HEK293 (cell line): Measurements from ENCODE around the gene RPS19.

Source experiments
- GLIS2 ChIP-seq: fragments of 450-650 bp; formaldehyde crosslinking; IDR thresholded peaks from 2 replicates; pipeline ENCODE4 v1.5.1; 2016; ENCODE audit warnings: missing biosample characterization, missing genetic modification characterization
- KLF17 ChIP-seq: fragments of 450-650 bp; formaldehyde crosslinking; IDR thresholded peaks from 2 replicates; pipeline ENCODE4 v1.5.1; 2016; ENCODE audit warnings: missing biosample characterization, missing genetic modification characterization
- REPIN1 ChIP-seq: fragments of 450-650 bp; formaldehyde crosslinking; IDR thresholded peaks from 2 replicates; pipeline ENCODE4 v1.5.1; 2017; ENCODE audit warnings: missing biosample characterization, missing genetic modification characterization, low read depth
- SP3 ChIP-seq: fragments of 450-650 bp; formaldehyde crosslinking; IDR thresholded peaks from 2 replicates; pipeline ENCODE4 v1.5.1; 2016; ENCODE audit warnings: missing biosample characterization, missing genetic modification characterization
- ZBTB1 ChIP-seq: fragments of 450-650 bp; formaldehyde crosslinking; IDR thresholded peaks from 2 replicates; pipeline ENCODE4 v1.5.1; 2016; ENCODE audit warnings: missing biosample characterization, missing genetic modification characterization
- ZNF133 ChIP-seq: fragments of 450-650 bp; formaldehyde crosslinking; IDR thresholded peaks from 2 replicates; pipeline ENCODE4 v1.5.1; 2016; ENCODE audit warnings: missing biosample characterization, missing genetic modification characterization
- ZNF157 ChIP-seq: fragments of 450-650 bp; formaldehyde crosslinking; IDR thresholded peaks from 2 replicates; pipeline ENCODE4 v1.5.1; 2016; ENCODE audit warnings: missing biosample characterization, missing genetic modification characterization
- ZNF175 ChIP-seq: fragments of 450-650 bp; formaldehyde crosslinking; IDR thresholded peaks from 2 replicates; pipeline ENCODE4 v1.5.1; 2016; ENCODE audit warnings: missing biosample characterization, missing genetic modification characterization
- ZNF302 ChIP-seq: fragments of 450-650 bp; formaldehyde crosslinking; IDR thresholded peaks from 2 replicates; pipeline ENCODE4 v1.5.1; 2016; ENCODE audit warnings: missing biosample characterization, missing genetic modification characterization, low read depth
- TF ChIP-seq, protein P1 (sequence below): fragments of 450-650 bp; formaldehyde crosslinking; IDR thresholded peaks from 2 replicates; pipeline ENCODE4 v1.5.1; 2016; ENCODE audit warnings: missing biosample characterization, missing genetic modification characterization
- TF ChIP-seq, protein P2 (sequence below): fragments of 450-650 bp; formaldehyde crosslinking; IDR thresholded peaks from 2 replicates; pipeline ENCODE4 v1.5.1; 2016; ENCODE audit warnings: missing biosample characterization, missing genetic modification characterization
- TF ChIP-seq, protein P3 (sequence below): fragments of 450-650 bp; formaldehyde crosslinking; IDR thresholded peaks from 2 replicates; pipeline ENCODE4 v1.5.1; 2016; ENCODE audit warnings: missing biosample characterization, missing genetic modification characterization
- TF ChIP-seq, protein P4 (sequence below): fragments of 450-650 bp; formaldehyde crosslinking; IDR thresholded peaks from 2 replicates; pipeline ENCODE4 v1.5.1; 2017; ENCODE audit warnings: missing biosample characterization, missing genetic modification characterization
- TF ChIP-seq, protein P5 (sequence below): fragments of 450-650 bp; formaldehyde crosslinking; IDR thresholded peaks from 2 replicates; pipeline ENCODE4 v1.5.1; 2016; ENCODE audit warnings: missing biosample characterization, missing genetic modification characterization

Gene RPS19

GRCh38 chr19:41866284-41866683 is 6.2 kb downstream of the RPS19 start (continued):
- TF ChIP-seq, protein P1, sequence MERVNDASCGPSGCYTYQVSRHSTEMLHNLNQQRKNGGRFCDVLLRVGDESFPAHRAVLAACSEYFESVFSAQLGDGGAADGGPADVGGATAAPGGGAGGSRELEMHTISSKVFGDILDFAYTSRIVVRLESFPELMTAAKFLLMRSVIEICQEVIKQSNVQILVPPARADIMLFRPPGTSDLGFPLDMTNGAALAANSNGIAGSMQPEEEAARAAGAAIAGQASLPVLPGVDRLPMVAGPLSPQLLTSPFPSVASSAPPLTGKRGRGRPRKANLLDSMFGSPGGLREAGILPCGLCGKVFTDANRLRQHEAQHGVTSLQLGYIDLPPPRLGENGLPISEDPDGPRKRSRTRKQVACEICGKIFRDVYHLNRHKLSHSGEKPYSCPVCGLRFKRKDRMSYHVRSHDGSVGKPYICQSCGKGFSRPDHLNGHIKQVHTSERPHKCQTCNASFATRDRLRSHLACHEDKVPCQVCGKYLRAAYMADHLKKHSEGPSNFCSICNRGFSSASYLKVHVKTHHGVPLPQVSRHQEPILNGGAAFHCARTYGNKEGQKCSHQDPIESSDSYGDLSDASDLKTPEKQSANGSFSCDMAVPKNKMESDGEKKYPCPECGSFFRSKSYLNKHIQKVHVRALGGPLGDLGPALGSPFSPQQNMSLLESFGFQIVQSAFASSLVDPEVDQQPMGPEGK, result 0 out of 2 replicates have a peak, but pooled peaks have one; percentile 16
- TF ChIP-seq, protein P2, sequence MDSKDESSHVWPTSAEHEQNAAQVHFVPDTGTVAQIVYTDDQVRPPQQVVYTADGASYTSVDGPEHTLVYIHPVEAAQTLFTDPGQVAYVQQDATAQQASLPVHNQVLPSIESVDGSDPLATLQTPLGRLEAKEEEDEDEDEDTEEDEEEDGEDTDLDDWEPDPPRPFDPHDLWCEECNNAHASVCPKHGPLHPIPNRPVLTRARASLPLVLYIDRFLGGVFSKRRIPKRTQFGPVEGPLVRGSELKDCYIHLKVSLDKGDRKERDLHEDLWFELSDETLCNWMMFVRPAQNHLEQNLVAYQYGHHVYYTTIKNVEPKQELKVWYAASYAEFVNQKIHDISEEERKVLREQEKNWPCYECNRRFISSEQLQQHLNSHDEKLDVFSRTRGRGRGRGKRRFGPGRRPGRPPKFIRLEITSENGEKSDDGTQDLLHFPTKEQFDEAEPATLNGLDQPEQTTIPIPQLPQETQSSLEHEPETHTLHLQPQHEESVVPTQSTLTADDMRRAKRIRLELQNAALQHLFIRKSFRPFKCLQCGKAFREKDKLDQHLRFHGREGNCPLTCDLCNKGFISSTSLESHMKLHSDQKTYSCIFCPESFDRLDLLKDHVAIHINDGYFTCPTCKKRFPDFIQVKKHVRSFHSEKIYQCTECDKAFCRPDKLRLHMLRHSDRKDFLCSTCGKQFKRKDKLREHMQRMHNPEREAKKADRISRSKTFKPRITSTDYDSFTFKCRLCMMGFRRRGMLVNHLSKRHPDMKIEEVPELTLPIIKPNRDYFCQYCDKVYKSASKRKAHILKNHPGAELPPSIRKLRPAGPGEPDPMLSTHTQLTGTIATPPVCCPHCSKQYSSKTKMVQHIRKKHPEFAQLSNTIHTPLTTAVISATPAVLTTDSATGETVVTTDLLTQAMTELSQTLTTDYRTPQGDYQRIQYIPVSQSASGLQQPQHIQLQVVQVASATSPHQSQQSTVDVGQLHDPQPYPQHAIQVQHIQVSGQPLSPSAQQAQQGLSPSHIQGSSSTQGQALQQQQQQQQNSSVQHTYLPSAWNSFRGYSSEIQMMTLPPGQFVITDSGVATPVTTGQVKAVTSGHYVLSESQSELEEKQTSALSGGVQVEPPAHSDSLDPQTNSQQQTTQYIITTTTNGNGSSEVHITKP (tag by site-specific recombination), result peak; percentile 64
- TF ChIP-seq, protein P3, sequence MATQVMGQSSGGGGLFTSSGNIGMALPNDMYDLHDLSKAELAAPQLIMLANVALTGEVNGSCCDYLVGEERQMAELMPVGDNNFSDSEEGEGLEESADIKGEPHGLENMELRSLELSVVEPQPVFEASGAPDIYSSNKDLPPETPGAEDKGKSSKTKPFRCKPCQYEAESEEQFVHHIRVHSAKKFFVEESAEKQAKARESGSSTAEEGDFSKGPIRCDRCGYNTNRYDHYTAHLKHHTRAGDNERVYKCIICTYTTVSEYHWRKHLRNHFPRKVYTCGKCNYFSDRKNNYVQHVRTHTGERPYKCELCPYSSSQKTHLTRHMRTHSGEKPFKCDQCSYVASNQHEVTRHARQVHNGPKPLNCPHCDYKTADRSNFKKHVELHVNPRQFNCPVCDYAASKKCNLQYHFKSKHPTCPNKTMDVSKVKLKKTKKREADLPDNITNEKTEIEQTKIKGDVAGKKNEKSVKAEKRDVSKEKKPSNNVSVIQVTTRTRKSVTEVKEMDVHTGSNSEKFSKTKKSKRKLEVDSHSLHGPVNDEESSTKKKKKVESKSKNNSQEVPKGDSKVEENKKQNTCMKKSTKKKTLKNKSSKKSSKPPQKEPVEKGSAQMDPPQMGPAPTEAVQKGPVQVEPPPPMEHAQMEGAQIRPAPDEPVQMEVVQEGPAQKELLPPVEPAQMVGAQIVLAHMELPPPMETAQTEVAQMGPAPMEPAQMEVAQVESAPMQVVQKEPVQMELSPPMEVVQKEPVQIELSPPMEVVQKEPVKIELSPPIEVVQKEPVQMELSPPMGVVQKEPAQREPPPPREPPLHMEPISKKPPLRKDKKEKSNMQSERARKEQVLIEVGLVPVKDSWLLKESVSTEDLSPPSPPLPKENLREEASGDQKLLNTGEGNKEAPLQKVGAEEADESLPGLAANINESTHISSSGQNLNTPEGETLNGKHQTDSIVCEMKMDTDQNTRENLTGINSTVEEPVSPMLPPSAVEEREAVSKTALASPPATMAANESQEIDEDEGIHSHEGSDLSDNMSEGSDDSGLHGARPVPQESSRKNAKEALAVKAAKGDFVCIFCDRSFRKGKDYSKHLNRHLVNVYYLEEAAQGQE (tag by site-specific recombination), result no peak
- TF ChIP-seq ZNF302 (tag by site-specific recombination) (no peak), KLF17 (0 out of 2 replicates have a peak, but pooled peaks have one; percentile 17), ZNF175 (no peak), ZNF133 (tag by site-specific recombination) (no peak), ZNF157 (tag by site-specific recombination) (no peak), REPIN1 (tag by site-specific recombination) (no peak), GLIS2 (tag by site-specific recombination) (peak; percentile 50; the same call in 1 of the 2 replicates), ZBTB1 (tag by site-specific recombination) (no peak), SP3 (tag by site-specific recombination) (no peak)
- TF ChIP-seq, protein P4, sequence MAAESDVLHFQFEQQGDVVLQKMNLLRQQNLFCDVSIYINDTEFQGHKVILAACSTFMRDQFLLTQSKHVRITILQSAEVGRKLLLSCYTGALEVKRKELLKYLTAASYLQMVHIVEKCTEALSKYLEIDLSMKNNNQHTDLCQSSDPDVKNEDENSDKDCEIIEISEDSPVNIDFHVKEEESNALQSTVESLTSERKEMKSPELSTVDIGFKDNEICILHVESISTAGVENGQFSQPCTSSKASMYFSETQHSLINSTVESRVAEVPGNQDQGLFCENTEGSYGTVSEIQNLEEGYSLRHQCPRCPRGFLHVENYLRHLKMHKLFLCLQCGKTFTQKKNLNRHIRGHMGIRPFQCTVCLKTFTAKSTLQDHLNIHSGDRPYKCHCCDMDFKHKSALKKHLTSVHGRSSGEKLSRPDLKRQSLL (tag by site-specific recombination), result no peak
- TF ChIP-seq, protein P5, sequence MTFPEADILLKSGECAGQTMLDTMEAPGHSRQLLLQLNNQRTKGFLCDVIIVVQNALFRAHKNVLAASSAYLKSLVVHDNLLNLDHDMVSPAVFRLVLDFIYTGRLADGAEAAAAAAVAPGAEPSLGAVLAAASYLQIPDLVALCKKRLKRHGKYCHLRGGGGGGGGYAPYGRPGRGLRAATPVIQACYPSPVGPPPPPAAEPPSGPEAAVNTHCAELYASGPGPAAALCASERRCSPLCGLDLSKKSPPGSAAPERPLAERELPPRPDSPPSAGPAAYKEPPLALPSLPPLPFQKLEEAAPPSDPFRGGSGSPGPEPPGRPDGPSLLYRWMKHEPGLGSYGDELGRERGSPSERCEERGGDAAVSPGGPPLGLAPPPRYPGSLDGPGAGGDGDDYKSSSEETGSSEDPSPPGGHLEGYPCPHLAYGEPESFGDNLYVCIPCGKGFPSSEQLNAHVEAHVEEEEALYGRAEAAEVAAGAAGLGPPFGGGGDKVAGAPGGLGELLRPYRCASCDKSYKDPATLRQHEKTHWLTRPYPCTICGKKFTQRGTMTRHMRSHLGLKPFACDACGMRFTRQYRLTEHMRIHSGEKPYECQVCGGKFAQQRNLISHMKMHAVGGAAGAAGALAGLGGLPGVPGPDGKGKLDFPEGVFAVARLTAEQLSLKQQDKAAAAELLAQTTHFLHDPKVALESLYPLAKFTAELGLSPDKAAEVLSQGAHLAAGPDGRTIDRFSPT (tag by site-specific recombination), result peak; percentile 52; the same call in 1 of the 2 replicates
